SU-DHL-6 (cell line): ENCODE measurements around the gene OR52A1.

Experiments
- H2AFZ ChIP-seq: fragments of 200-600 bp; sonication (generic); 2 replicates; pipeline ENCODE4 v1.6.1; 2014; ENCODE audit warnings: low read depth, mild to moderate bottlenecking, moderate library complexity, mixed read lengths, antibody characterized with exemption, low read length; ENCODE audit not compliant: severe bottlenecking
- H3F3A ChIP-seq: fragments of 200-600 bp; shearing (Covaris generic); 2 replicates; pipeline ENCODE4 v1.6.0; 2016; ENCODE audit warnings: antibody characterized with exemption, mild to moderate bottlenecking; ENCODE audit not compliant: insufficient read depth
- H3K27ac ChIP-seq: fragments of 200-600 bp; sonication (generic); 2 replicates; pipeline ENCODE4 v1.5.1; 2016; ENCODE audit warnings: low read depth, mild to moderate bottlenecking, low read length, moderate library complexity, mixed read lengths
- H3K27me3 ChIP-seq: fragments of 200-600 bp; sonication (generic), shearing (Covaris generic); 2 replicates; pipeline ENCODE4 v1.6.0; 2014; ENCODE audit warnings: mild to moderate bottlenecking, low read length
- H3K36me3 ChIP-seq: fragments of 200-600 bp; sonication (generic); 2 replicates; pipeline ENCODE4 v1.6.1; 2014; ENCODE audit warnings: mild to moderate bottlenecking, low read length, mixed read lengths
- H3K4me2 ChIP-seq: fragments of 300-600, 200-600 bp; shearing (Covaris generic), sonication (generic); 2 replicates; pipeline ENCODE4 v1.6.0; 2014; ENCODE audit warnings: low read length, low read depth, mild to moderate bottlenecking; ENCODE audit not compliant: poor library complexity, severe bottlenecking
- H3K4me3 ChIP-seq: fragments of 200-600 bp; sonication (generic); 2 replicates; pipeline ENCODE4 v1.5.1; 2014; ENCODE audit warnings: antibody characterized with exemption, low read length, mild to moderate bottlenecking, mixed read lengths; ENCODE audit not compliant: insufficient read depth, poor library complexity, severe bottlenecking
- H3K79me2 ChIP-seq: fragments of 200-600 bp; sonication (generic); 2 replicates; pipeline ENCODE4 v1.6.1; 2014; ENCODE audit warnings: mild to moderate bottlenecking, low read length, moderate library complexity; ENCODE audit not compliant: insufficient read depth
- H3K9ac ChIP-seq: fragments of 200-600 bp; sonication (generic); 2 replicates; pipeline ENCODE4 v1.7.0; 2014; ENCODE audit warnings: mild to moderate bottlenecking, low read length
- H3K9me2 ChIP-seq: fragments of 200-600 bp; sonication (generic); replicated peaks from 2 replicates; pipeline ENCODE4 v1.6.1; 2014; ENCODE audit warnings: low read length; ENCODE audit not compliant: insufficient read depth
- H3K9me3 ChIP-seq: fragments of 200-600 bp; sonication (generic); 2 replicates; pipeline ENCODE4 v1.6.1; 2014; ENCODE audit warnings: low read length, mixed read lengths; ENCODE audit not compliant: insufficient read depth
- H4K20me1 ChIP-seq: fragments of 200-600 bp; sonication (generic); 2 replicates; pipeline ENCODE4 v1.6.1; 2014; ENCODE audit warnings: low read depth, mild to moderate bottlenecking, antibody characterized with exemption, low read length, moderate library complexity, mixed read lengths
- EZH2phosphoT487 ChIP-seq: fragments of 200-600 bp; sonication (generic), shearing (Covaris generic); conservative IDR thresholded peaks from 2 replicates; pipeline ENCODE4 v1.6.1; 2018; ENCODE audit warnings: mild to moderate bottlenecking, antibody characterized with exemption, low read length, moderate library complexity, mixed read lengths
- TF ChIP-seq, protein P1 (sequence below): fragments of 200-600 bp; sonication (generic); IDR thresholded peaks from one replicate; pipeline ENCODE4 v1.5.1; 2017; ENCODE audit warnings: antibody characterized with exemption, mild to moderate bottlenecking, low read length, moderate library complexity; ENCODE audit not compliant: insufficient read depth, poor library complexity, severe bottlenecking

The OR52A1 gene

GRCh38 chr11:5137996-5138395 is 16.6 kb downstream of the OR52A1 start, which contains the start of gene OR52A5:
TSS of gene OR52A5 (minus strand) at chr11:5138356. CDS start at chr11:5132642, 5,714 bp downstream.
- TF ChIP-seq, protein P1, sequence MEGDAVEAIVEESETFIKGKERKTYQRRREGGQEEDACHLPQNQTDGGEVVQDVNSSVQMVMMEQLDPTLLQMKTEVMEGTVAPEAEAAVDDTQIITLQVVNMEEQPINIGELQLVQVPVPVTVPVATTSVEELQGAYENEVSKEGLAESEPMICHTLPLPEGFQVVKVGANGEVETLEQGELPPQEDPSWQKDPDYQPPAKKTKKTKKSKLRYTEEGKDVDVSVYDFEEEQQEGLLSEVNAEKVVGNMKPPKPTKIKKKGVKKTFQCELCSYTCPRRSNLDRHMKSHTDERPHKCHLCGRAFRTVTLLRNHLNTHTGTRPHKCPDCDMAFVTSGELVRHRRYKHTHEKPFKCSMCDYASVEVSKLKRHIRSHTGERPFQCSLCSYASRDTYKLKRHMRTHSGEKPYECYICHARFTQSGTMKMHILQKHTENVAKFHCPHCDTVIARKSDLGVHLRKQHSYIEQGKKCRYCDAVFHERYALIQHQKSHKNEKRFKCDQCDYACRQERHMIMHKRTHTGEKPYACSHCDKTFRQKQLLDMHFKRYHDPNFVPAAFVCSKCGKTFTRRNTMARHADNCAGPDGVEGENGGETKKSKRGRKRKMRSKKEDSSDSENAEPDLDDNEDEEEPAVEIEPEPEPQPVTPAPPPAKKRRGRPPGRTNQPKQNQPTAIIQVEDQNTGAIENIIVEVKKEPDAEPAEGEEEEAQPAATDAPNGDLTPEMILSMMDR: no peak
- TF ChIP-seq EZH2phosphoT487: no peak
- H3K27me3 ChIP-seq: no peaks in the 10 kb centered on the region
- no peaks in the 10 kb centered on the region for H3K9me2 ChIP-seq
- no peak within 1 kb of the TSS for H3K4me3 ChIP-seq
- H3K4me2 ChIP-seq: no peak within 1 kb of the TSS
- no peaks in the 10 kb centered on the region for H3K36me3 ChIP-seq
- H4K20me1 ChIP-seq: no peaks in the 10 kb centered on the region
- no peak within 1 kb of the TSS for H3K9ac ChIP-seq
- no peaks in the 10 kb centered on the region for H3K79me2 ChIP-seq
- H2AFZ ChIP-seq: no peak within 1 kb of the TSS
- H3K9me3 ChIP-seq: no peaks in the 10 kb centered on the region
- H3F3A ChIP-seq: no peaks in the 10 kb centered on the region
- H3K27ac ChIP-seq: no peak within 1 kb of the TSS

DNA sequence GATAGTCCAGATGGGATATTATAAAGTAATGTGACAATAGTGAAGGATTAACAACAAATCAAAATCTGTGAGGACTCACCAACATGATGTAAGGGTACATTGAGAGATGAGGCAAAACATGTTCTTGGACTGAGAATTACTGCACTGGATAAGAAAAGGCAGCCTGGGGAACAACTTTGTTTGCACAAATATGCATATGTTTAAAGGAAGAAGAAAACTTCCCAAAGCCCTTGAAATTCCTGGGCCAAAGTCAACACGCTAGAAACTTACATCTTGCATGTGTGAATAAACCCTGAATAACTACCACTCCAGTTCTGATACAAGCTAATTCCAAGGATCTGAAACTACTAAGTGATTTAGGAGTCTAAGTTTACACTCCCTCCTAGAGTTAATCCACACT is 17.5 kb downstream of the OR52A1 start:
- H3K4me2 ChIP-seq: no peak overlapping the region
- no peak for TF ChIP-seq EZH2phosphoT487
- TF ChIP-seq, protein P1: no peak

GRCh38 chr11:5136261-5136660 is 18.3 kb downstream of the OR52A1 start:
- Histone ChIP-seq H3F3A (no peaks in the 10 kb centered on the region), H3K9me2 (no peaks in the 10 kb centered on the region), H4K20me1 (no peaks in the 10 kb centered on the region), H3K9ac (no peak overlapping the region), H3K4me3 (no peak overlapping the region), H3K9me3 (no peaks in the 10 kb centered on the region), H3K27me3 (no peaks in the 10 kb centered on the region), H3K79me2 (no peaks in the 10 kb centered on the region), H3K4me2 (no peak overlapping the region), H2AFZ (no peak overlapping the region), H3K27ac (no peak overlapping the region), H3K36me3 (no peaks in the 10 kb centered on the region)
- no peak for TF ChIP-seq EZH2phosphoT487
- TF ChIP-seq, protein P1: no peak

More for the DNA sequence above, 17.5 kb downstream of the OR52A1 start:
- Histone ChIP-seq H4K20me1 (no peaks in the 10 kb centered on the region), H3K36me3 (no peaks in the 10 kb centered on the region), H3K9ac (no peak overlapping the region), H2AFZ (no peak overlapping the region), H3F3A (no peaks in the 10 kb centered on the region), H3K27ac (no peak overlapping the region), H3K9me2 (no peaks in the 10 kb centered on the region), H3K27me3 (no peaks in the 10 kb centered on the region), H3K4me3 (no peak overlapping the region), H3K9me3 (no peaks in the 10 kb centered on the region), H3K79me2 (no peaks in the 10 kb centered on the region)
